Progenitor cell of endocrine pancreas (in vitro differentiated cells): Measurements from ENCODE around the gene PANX1. TPM values are rescaled to one million over a fixed set of nuclear protein-coding genes. Genes with fewer than 3 reads are reported as not detected.

ENCODE experiments used
- DNase-seq: peaks from one replicate; pipeline ENCODE4 v3.0.0; 2021; ENCODE audit warnings: low spot score; ENCODE audit not compliant: unreplicated experiment
- H3K27ac Mint-ChIP-seq: 2 replicates; pipeline ENCODE4 v1.8.0; 2021; ENCODE audit warnings: mild to moderate bottlenecking, moderate library complexity, mixed read lengths
- H3K27me3 Mint-ChIP-seq: 2 replicates; pipeline ENCODE4 v1.8.0; 2021; ENCODE audit warnings: mixed read lengths
- H3K36me3 Mint-ChIP-seq: 2 replicates; pipeline ENCODE4 v1.8.0; 2022; ENCODE audit warnings: mixed read lengths; ENCODE audit not compliant: insufficient read depth
- H3K4me1 Mint-ChIP-seq: 2 replicates; pipeline ENCODE4 v1.8.0; 2021; ENCODE audit warnings: low read depth, mixed read lengths
- H3K4me3 Mint-ChIP-seq: 2 replicates; pipeline ENCODE4 v1.8.0; 2021; ENCODE audit warnings: low read depth, mild to moderate bottlenecking, moderate library complexity, mixed read lengths
- H3K9me3 Mint-ChIP-seq: 2 replicates; pipeline ENCODE4 v1.8.0; 2021; ENCODE audit warnings: low read depth, mixed read lengths
- CTCF ChIP-seq: fragments of 200-600 bp; sonication (generic); IDR thresholded peaks from one replicate; pipeline ENCODE4 v1.5.0; 2021; ENCODE audit warnings: antibody characterized with exemption, mild to moderate bottlenecking; ENCODE audit not compliant: unreplicated experiment
- total RNA-seq: library from RNA; stranded (reverse); gene quantifications from 2 replicates; pipeline ENCODE4 v1.2.1, GENCODE V29; 2021

PANX1 gene
- total RNA-seq, 1 donor from 2014 or later, result 31.9 TPM

GRCh38 chr11:94186342-94187203 is 57.9 kb downstream of the PANX1 start:
- Mint-ChIP-seq H3K4me1 (peaks cover 3% of the 10 kb centered on the region), H3K27ac (peak overlapping the region; percentile 12)

GRCh38 chr11:94193288-94193687 is 64.6 kb downstream of the PANX1 start:
- Mint-ChIP-seq H3K27ac (no peak overlapping the region), H3K4me3 (no peak overlapping the region)

More at GRCh38 chr11:94186342-94187203, 57.9 kb downstream of the PANX1 start:
- no peak for TF ChIP-seq CTCF
- H3K36me3 Mint-ChIP-seq, result peaks cover 5% of the 10 kb centered on the region
- H3K4me3 Mint-ChIP-seq, result no peak overlapping the region
- H3K9me3 Mint-ChIP-seq, result no peaks in the 10 kb centered on the region
- no peaks in the 10 kb centered on the region for H3K27me3 Mint-ChIP-seq
- no peak for DNase-seq

GRCh38 chr11:94194712-94195111 is 66.1 kb downstream of the PANX1 start:
- no peaks in the 10 kb centered on the region for H3K27me3 Mint-ChIP-seq
- DNase-seq, result no peak
- no peaks in the 10 kb centered on the region for H3K9me3 Mint-ChIP-seq
- H3K36me3 Mint-ChIP-seq, result peaks cover 3% of the 10 kb centered on the region
- no peak for TF ChIP-seq CTCF
- no peak overlapping the region for H3K4me3 Mint-ChIP-seq
- no peak overlapping the region for H3K27ac Mint-ChIP-seq
- H3K4me1 Mint-ChIP-seq, result no peaks in the 10 kb centered on the region

More at GRCh38 chr11:94193288-94193687, 64.6 kb downstream of the PANX1 start:
- no peaks in the 10 kb centered on the region for H3K27me3 Mint-ChIP-seq
- no peak for TF ChIP-seq CTCF
- H3K9me3 Mint-ChIP-seq, result no peaks in the 10 kb centered on the region
- no peaks in the 10 kb centered on the region for H3K4me1 Mint-ChIP-seq
- DNase-seq, result no peak
- peaks cover 3% of the 10 kb centered on the region for H3K36me3 Mint-ChIP-seq

- H3K4me3 Mint-ChIP-seq, result no peak overlapping the region
- TF ChIP-seq CTCF, result no peak
- no peaks in the 10 kb centered on the region for H3K36me3 Mint-ChIP-seq
- peaks cover 5% of the 10 kb centered on the region for H3K4me1 Mint-ChIP-seq
- H3K27ac Mint-ChIP-seq, result no peak overlapping the region
- no peak for DNase-seq
- no peaks in the 10 kb centered on the region for H3K9me3 Mint-ChIP-seq
- H3K27me3 Mint-ChIP-seq, result no peaks in the 10 kb centered on the region
Measured at GRCh38 chr11:94196363-94196762, 67.7 kb downstream of the PANX1 start.

- Mint-ChIP-seq H3K27ac (no peak overlapping the region), H3K4me1 (peaks cover 5% of the 10 kb centered on the region), H3K27me3 (no peaks in the 10 kb centered on the region), H3K4me3 (no peak overlapping the region), H3K36me3 (no peaks in the 10 kb centered on the region), H3K9me3 (no peaks in the 10 kb centered on the region)
- TF ChIP-seq CTCF, result no peak
- no peak for DNase-seq
Measured at GRCh38 chr11:94198718-94199117, 70.1 kb downstream of the PANX1 start.
